A673 (cell line): ENCODE results near the gene ADORA2A.

Experiments used
- CTCF ChIP-seq: fragments of 300-800, 200-600 bp; sonication (generic); conservative IDR thresholded peaks from 2 replicates; pipeline ENCODE4 v1.5.1; 2017; ENCODE audit warnings: low read depth, mild to moderate bottlenecking, antibody characterized with exemption, low read length, moderate library complexity, mixed read lengths
- EZH2 ChIP-seq: fragments of 200-600 bp; sonication (generic); IDR thresholded peaks from 2 replicates; pipeline ENCODE4 v1.6.1; 2017; ENCODE audit warnings: borderline replicate concordance, low read depth, mild to moderate bottlenecking, mixed read lengths, antibody characterized with exemption, low read length; ENCODE audit not compliant: poor library complexity, severe bottlenecking

GRCh38 chr22:24423519-24424000 is 3.8 kb upstream of the ADORA2A start:
- TF ChIP-seq CTCF (peak; percentile 63), EZH2 (no peak)
